HG03025 (cell line): ENCODE measurements around the gene KANSL1.
"Not testable (repeated sequence)": the region's sequence is repeated elsewhere in the genome, so short reads cannot be mapped to it uniquely, and the experiment has no call there.

ENCODE experiments used
- ATAC-seq: cut with Tn5 transposase; IDR thresholded peaks from one replicate; pipeline ENCODE4 v1.9.1; 2021; ENCODE audit warnings: mild to moderate bottlenecking, moderate library complexity; ENCODE audit not compliant: unreplicated experiment, low FRiP score

The KANSL1 gene

GRCh38 chr17:46118964-46119363 lies 74.3 kb downstream of the KANSL1 start:
- no peak for ATAC-seq

DNA sequence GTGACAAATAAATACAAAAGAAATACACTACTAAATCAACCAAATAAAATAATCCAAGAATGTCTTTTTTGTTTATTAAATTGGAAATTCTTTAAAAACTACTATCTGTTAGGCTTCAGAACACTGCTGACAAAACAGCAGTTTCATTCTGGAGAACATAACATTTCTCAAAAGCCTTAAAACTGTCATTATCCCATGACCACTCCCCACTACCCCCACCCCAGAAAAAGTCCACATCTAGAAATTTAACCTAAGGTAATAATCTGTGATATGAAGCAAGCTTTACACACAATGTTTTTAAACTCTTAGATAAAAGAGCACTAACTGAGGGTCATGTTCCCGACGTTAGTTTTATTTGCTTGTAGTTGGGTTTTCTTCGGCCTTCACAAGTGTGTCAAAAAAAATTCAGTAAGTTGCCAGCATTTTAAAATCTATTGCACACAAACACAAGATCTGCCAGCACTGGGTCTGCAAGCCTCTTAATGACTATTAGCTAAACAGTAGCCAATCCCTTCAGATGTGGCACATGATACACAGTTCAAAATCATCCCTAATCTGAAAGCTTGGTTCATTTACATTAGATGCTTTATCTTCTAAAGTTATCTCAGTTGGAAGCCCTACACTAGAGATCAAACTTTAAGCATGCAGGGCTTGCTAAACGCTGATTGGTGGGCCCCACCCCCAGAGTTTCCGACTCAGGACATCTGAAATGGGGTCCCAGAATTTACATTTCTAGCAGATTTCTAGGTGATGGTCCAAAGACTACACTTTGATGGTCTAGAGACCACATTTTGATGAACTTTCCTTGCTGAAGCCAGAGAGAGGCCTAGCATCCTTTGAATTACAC lies 75.2 kb downstream of the KANSL1 start:
- no peak for ATAC-seq

DNA sequence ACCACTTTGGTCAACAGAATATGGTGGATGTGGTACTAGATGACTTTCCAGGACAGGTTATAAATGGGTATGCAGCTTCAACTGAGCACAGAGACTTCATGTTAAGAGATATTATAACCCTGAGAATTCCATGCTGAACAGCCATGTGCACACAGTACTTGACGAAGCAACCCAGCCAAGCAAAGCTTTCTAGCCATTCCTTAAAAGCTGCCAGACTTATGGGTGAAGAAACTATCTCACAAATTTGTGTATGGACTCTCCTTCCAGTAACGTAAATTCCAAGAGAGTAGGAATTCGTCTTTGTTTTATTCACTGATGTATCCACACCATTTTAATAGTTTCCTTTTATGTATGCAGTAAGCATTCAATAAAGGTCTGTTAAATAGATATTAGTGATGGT lies 76.1 kb downstream of the KANSL1 start:
- no peak for ATAC-seq

GRCh38 chr17:46115699-46116098 lies 77.5 kb downstream of the KANSL1 start:
- ATAC-seq = no peak

DNA sequence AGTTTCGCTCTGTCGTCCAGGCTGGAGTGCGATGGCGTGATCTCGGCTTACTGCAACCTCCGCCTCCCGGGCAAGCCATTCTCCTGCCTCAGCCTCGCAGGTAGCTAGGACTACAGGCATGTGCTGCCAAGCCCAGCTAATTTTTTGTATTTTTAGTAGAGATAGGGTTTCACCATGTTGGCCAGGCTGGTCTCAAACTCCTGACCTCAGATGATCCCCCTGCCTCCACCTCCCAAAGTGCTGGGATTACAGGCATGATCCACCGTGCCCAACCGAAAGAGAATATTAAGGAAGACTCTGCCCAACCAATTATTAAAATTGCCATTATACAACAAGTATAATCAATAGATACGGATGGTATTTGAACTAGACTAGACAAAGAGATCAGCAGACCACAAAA lies 82.0 kb downstream of the KANSL1 start:
- not testable (repeated sequence) for ATAC-seq

DNA sequence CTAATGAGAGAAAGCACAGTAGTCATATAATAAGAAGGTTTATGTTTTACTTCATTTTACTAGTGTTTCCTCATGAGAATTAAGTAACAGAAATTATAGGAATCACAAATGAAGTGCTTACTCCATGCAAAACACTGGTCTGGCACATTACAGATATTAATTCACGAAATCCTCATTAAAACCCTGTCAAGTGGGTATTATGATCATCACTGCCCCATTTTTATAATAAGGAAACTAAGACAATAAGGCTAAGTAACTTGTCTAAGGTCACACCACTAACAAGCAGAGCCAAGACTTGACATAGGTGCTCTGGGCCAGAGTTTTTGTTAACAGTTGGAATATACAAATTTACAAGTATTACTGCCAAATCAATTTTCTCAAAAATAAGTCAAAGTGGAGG lies 83.0 kb downstream of the KANSL1 start:
- no peak for ATAC-seq

- ATAC-seq = no peak
Observed at GRCh38 chr17:46109603-46110189, 83.5 kb downstream of the KANSL1 start.

DNA sequence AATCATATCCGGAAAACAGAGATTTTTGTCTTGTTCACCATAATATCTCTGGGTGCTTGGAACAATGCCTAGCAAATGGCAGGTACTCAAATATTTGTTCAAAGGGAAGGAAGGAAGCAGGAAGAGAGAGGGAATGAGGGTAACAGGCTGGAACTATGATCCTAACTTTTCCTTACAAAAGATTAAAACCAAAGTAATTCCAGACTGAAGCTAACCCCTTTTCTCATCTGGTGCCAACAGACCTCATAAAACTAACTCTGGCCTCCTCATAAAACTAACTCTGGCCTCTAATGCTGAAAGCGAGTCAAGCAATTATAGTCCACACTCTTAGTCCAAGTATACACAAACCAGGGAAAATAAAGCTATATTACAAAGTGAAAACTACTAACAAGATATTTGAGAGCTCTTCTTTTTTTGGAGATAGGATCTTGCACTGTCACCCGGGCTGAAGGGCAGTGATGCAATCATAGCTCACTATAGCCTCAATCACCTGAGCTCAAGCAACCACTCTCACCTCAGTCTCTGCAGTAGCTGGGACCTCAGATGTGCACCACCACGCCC lies 84.6 kb downstream of the KANSL1 start:
- no peak for ATAC-seq

- ATAC-seq = no peak
Observed at GRCh38 chr17:46108120-46108519, 85.1 kb downstream of the KANSL1 start.

GRCh38 chr17:46106966-46107644 lies 86.1 kb downstream of the KANSL1 start:
- no peak for ATAC-seq

DNA sequence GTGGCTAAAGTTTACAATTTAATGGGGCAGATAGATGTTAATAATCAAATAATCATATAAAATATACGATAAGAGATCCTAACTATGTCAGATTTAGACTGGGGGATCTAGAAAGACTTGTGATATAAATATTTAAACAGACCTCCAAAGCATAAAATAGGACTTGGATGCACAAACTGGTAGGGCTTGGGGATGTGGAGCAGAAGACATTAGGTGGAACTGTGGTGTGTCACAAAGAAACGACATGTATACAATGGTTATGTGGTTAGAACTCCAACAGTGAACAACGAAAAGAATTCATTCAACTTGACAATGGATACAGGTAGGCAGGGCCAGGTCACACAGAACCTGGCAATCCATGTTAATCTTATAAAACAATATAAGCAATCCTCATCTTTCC lies 90.4 kb downstream of the KANSL1 start:
- ATAC-seq = not testable (repeated sequence)

- not testable (repeated sequence) for ATAC-seq
Observed at GRCh38 chr17:46101785-46102617, 91.2 kb downstream of the KANSL1 start.

- no peak for ATAC-seq
Observed at GRCh38 chr17:46100590-46100989, 92.6 kb downstream of the KANSL1 start.

DNA sequence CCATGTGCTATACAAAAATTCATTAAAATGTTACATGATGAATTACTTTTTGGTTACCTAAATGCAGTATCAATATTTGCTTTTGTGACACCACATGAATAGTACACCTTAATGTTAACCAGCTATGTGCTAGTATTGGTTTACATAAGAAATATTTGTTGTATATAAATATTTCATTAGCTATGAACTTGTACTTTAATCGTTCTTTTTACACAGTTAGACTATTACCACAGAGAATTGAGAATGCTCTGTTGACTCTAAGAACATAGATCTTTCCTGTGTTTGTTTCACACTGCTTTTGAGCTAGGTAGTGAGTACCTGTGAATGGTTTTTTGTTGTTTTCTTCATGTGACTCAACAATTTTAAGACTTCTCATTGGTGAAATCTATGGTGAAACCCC lies 93.4 kb downstream of the KANSL1 start:
- no peak for ATAC-seq

DNA sequence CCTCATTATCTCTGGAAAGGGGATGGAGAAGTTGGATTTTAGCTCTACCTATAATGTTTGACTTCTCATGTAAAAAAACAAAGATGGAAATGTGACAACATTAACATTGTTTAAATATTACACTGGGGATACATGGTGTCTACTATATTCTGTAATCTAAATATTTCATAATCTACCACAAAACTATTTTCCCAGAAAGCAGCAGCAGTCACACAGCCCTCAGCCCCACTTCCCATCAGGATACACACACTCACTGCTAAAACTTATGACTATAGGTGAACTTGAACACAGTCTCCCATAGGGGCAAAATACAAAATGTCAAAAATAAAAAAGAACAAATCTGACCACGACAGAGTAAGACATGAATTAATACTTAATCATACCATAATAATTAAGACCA lies 95.7 kb downstream of the KANSL1 start:
- ATAC-seq = no peak

- ATAC-seq = no peak
Observed at GRCh38 chr17:46092991-46093390, 100.2 kb downstream of the KANSL1 start.

- ATAC-seq = no peak
Observed at GRCh38 chr17:46090871-46091270, 102.4 kb downstream of the KANSL1 start.

- ATAC-seq = no peak
Observed at GRCh38 chr17:46089389-46089965, 103.8 kb downstream of the KANSL1 start.

DNA sequence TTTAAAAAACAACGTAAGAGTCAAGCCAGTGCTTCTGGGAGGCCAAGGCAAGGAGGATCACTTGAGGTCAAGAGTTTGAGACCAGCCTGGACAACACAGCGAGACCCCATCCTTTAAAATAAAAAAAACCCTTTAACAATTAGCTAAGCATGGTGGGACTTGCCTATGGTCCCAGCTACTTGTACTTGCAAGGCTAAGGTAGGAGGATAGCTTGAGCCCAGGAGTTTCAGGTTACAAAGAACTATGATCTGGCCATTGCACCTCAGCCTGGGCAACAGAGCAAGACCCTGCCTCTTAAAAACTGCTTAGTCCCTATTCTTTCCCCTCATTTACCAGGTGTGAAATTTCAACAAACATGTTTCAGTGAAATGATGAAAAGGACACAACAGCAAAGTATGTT lies 104.6 kb downstream of the KANSL1 start:
- no peak for ATAC-seq

- ATAC-seq = not testable (repeated sequence)
Observed at GRCh38 chr17:46087871-46088270, 105.4 kb downstream of the KANSL1 start.
